ENCODE data around the gene SPATA13.

- no peak for TF ChIP-seq CTCF (IDR thresholded peaks at IDR 0.05)
- TF ChIP-seq POLR2A (IDR thresholded peaks at IDR 0.05) = no peak
These were observed 93.8 kb downstream of the SPATA13 start for GRCh38 chr13:24254146-24254841.

Data from vagina (tissue), 2 donors.